Ascending aorta (tissue), 2 donors: Measurements from ENCODE around the gene LTBP3. TPM values are rescaled to one million over a fixed set of nuclear protein-coding genes. Genes with fewer than 3 reads are reported as not detected.

ENCODE experiments used
- DNase-seq, 2 donors: peaks; one replicate each; pipeline ENCODE4 v3.0.0-alpha.2; 2019; ENCODE audit warnings: low spot score in 2 of 2
- H3K27ac ChIP-seq, 2 donors: fragments of 200-600 bp; sonication (generic); one replicate each; pipeline ENCODE4 v1.5.1; 2016 to 2017; ENCODE audit warnings: mild to moderate bottlenecking in 1 of 2
- H3K27me3 ChIP-seq: fragments of 200-600 bp; sonication (generic); one replicate; pipeline ENCODE4 v1.5.1; 2017
- H3K36me3 ChIP-seq, 2 donors: fragments of 200-600 bp; sonication (generic); one replicate each; pipeline ENCODE4 v1.5.1; 2016
- H3K4me1 ChIP-seq, 2 donors: fragments of 200-600 bp; sonication (generic); one replicate each; pipeline ENCODE4 v1.5.1; 2016 to 2017; ENCODE audit warnings: mild to moderate bottlenecking in 1 of 2
- H3K4me3 ChIP-seq, 2 donors: fragments of 200-600 bp; sonication (generic); one replicate each; pipeline ENCODE4 v1.5.1; 2016 to 2017; ENCODE audit warnings: mild to moderate bottlenecking in 1 of 2
- H3K9me3 ChIP-seq, 2 donors: fragments of 200-600 bp; sonication (generic); one replicate each; pipeline ENCODE4 v1.5.1; 2016
- intact Hi-C: fragments of 100-400 bp; cut with DNase I; formaldehyde crosslinking; loops from one replicate; pipeline ENCODE4 v1.15.1; 2023
- total RNA-seq: library from RNA; depleted of rRNA; stranded (reverse); fragments of >200 nt; gene quantifications from one replicate; pipeline ENCODE4 v1.1.0, GENCODE V29; 2016
- TF ChIP-seq, protein P1 (sequence below), 3 experiments: fragments of 200-600 bp in 2 of 3; fragments of 450-650 bp in 1 of 3; sonication (generic) in 2 of 3; IDR thresholded peaks; one replicate each; pipeline ENCODE4 v1.5.1; 2016 to 2019; ENCODE audit warnings: antibody characterized with exemption in 3 of 3, mild to moderate bottlenecking in 1 of 3, moderate library complexity in 1 of 3

Gene LTBP3
- total RNA-seq, 1 donor from 2014 or later: 702 TPM

DNA sequence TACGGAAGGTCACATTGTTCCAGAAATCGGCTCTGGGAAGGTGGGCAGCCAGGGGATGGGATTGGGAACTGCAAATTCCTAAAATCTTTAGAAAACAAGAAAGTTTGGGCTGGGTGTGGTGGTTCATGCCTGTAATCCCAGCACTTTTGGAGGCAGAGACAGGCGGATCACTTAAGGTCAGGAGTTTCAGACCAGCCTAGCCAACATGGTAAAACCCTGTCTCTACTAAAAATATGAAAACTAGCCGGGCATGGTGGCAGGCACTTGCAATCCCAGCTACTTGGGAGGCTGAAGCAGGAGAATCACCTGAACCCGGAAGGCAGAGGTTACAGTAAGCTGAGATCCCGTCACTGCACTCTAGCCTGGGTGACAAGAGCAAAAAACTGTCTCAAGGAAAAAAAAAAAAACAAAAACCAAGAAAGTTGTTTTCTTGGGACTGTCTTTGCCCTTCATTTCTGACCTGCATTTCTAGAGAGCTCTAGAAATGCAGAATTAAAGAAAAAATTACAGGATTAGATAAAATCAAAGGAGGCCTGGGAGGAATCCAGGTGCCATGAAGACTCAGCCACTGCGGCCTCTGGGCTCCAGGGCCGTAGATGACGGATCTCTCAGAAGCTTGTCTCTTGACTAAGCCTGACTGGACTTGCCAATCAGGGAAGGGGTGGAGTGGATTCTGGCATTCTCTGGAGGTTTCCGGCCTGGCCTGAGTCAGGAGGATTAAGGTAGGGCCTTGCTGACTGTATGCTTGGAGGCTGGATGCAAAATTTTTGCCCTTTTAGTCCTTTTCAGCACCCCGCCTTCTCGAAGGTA is 64.6 kb downstream of the LTBP3 start:
- peak; percentile 84 to 98 for DNase-seq
- Histone ChIP-seq H3K4me3 (peak overlapping the region; percentile 25 to 32), H3K9me3 (no peaks in the 10 kb centered on the region), H3K27me3 (no peaks in the 10 kb centered on the region), H3K27ac (peak overlapping the region; percentile 92 to 99), H3K36me3 (no peaks in the 10 kb centered on the region), H3K4me1 (peaks cover 61 to 81% of the 10 kb centered on the region in 2 donors)
- TF ChIP-seq, protein P1, sequence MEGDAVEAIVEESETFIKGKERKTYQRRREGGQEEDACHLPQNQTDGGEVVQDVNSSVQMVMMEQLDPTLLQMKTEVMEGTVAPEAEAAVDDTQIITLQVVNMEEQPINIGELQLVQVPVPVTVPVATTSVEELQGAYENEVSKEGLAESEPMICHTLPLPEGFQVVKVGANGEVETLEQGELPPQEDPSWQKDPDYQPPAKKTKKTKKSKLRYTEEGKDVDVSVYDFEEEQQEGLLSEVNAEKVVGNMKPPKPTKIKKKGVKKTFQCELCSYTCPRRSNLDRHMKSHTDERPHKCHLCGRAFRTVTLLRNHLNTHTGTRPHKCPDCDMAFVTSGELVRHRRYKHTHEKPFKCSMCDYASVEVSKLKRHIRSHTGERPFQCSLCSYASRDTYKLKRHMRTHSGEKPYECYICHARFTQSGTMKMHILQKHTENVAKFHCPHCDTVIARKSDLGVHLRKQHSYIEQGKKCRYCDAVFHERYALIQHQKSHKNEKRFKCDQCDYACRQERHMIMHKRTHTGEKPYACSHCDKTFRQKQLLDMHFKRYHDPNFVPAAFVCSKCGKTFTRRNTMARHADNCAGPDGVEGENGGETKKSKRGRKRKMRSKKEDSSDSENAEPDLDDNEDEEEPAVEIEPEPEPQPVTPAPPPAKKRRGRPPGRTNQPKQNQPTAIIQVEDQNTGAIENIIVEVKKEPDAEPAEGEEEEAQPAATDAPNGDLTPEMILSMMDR (IDR thresholded peaks at IDR 0.05): no peak
- intact Hi-C loops: loop anchor here (2.0 kb wide), 1 partner anchor 73 kb away; no protein-coding TSS in a partner anchor

DNA sequence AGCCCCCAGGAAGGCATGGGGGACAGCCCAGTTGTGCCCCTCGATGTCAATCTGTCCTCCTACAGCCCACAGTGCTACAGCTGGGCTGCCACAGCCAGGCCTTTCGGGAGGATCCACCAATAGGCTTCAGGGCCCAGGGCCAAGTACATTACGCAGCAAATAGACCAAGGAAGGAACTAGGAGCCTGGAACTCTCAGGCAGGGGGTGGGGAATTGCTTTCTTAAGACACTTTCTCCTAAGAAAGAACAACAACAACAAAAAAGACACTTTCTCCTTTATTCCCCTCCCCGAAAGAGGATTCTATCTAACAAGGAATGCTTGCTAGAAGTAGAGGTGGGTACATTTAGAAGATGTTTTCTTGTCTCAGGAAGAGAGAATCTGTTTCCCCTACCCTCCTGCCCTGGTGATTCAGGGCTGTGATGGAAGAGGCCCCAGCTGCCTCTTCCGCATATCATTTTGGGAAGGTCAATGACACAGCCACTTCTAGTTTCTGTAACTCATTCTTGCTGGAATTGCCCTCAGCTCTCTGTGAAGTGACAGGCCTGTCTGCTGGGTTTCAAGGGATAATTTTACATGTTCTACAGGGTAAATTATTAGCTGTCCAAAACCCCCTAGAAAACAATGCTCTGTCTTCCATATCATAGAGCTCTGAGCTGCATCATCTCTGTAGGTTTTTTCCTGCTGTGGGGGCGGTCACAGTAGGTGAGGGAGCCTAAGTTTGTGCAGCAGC is 65.4 kb downstream of the LTBP3 start:
- Histone ChIP-seq H3K4me3 (peak overlapping the region; percentile 25 to 32), H3K4me1 (peaks cover 69 to 88% of the 10 kb centered on the region in 2 donors), H3K27ac (peak overlapping the region; percentile 92 to 99), H3K36me3 (no peaks in the 10 kb centered on the region), H3K9me3 (no peaks in the 10 kb centered on the region), H3K27me3 (no peaks in the 10 kb centered on the region)
- peak in 1 of 2 donors; percentile 94 for DNase-seq
- intact Hi-C loops: loop anchor here (1.0 to 2.0 kb wide), 2 partner anchors 14 to 72 kb away; no protein-coding TSS in a partner anchor
- TF ChIP-seq, protein P1 (IDR thresholded peaks at IDR 0.05): no peak

DNA sequence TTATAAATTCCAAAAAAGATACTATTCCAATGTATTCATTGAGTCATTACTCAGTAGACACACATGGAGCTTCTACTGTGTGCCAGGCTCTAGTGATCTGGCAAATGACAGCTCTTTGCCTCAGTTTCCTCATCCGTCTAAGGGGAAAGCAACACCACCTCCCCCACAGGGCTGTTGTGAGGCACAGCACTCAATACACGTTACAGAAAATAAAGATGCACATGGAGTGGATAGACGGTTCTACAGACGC is 65.8 kb downstream of the LTBP3 start:
- no peaks in the 10 kb centered on the region for H3K9me3 ChIP-seq
- intact Hi-C loops: loop anchor here (1.0 to 2.0 kb wide), 2 partner anchors 13 to 72 kb away; no protein-coding TSS in a partner anchor
- DNase-seq: no peak
- no peaks in the 10 kb centered on the region for H3K36me3 ChIP-seq
- H3K4me3 ChIP-seq: peak overlapping the region in 1 of 2 donors; percentile 6
- no peaks in the 10 kb centered on the region for H3K27me3 ChIP-seq
- peak overlapping the region; percentile 92 to 99 for H3K27ac ChIP-seq
- TF ChIP-seq, protein P1 (IDR thresholded peaks at IDR 0.05): no peak
- peaks cover 70 to 89% of the 10 kb centered on the region in 2 donors for H3K4me1 ChIP-seq

DNA sequence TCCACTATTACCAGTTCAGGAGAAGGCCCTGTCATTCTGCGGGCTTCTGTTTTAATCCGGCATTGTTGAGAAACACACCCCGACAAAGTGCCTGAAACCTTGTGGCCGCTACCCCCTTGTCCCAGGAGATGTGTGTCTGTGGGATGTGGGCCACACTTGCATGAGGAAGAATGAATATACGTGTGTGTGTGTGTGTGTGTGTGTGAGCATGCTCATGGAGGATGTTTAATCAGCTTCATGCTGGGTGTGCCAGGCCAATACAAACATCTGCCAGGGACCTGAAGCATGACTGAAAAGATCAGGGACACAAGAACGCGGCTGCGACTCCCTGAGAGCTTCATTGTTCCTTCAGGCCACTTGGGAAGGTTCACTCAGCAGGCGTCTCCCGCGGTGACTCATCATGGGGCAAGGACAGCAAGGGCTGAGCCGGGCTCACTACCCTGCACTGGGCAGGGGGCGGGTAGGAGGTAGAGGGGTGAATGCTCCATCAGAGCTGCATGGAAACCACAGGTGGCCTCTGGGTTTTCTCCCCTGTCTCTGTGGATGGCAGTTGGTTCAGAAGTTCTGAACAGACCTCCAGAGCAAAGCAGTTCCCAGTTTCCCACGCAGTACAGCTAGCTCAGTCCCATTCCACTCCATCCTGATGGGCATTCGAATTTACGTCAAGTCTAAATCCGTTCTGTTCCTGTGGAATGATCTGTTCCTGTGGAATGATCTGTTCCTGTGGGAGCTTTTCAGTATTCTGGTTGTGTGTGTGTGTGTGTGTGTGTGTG is 66.4 kb downstream of the LTBP3 start:
- Histone ChIP-seq H3K4me3 (peak overlapping the region; percentile 6 to 37), H3K27ac (peak overlapping the region; percentile 92 to 99), H3K36me3 (no peaks in the 10 kb centered on the region), H3K9me3 (no peaks in the 10 kb centered on the region), H3K4me1 (peaks cover 71 to 92% of the 10 kb centered on the region in 2 donors), H3K27me3 (no peaks in the 10 kb centered on the region)
- TF ChIP-seq, protein P1 (IDR thresholded peaks at IDR 0.05): no peak
- DNase-seq: peak; percentile 82 to 98
- intact Hi-C loops: loop anchor here (1.0 to 2.0 kb wide), 2 partner anchors 12 to 71 kb away; no protein-coding TSS in a partner anchor

DNA sequence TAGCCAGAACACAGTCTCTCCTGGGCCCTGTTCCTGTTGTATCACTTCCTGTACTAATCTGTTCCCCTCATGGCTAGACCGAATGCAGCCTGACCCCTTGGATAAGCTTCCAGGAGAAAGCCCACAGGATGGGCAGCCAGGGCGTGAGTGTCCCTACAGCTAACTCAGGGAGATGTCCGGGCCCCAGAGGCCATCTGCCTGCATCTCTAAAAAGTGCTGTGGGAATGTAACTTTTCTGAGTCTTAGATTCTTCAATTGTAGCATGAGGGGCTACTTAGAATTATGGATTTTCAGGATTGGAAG is 67.0 kb downstream of the LTBP3 start:
- intact Hi-C loops: no loop called here
- no peak for DNase-seq

More for the DNA sequence above, 67.0 kb downstream of the LTBP3 start:
- H3K27me3 ChIP-seq: no peaks in the 10 kb centered on the region
- TF ChIP-seq, protein P1 (IDR thresholded peaks at IDR 0.05): no peak
- H3K4me3 ChIP-seq: peak overlapping the region; percentile 6 to 37
- H3K9me3 ChIP-seq: no peaks in the 10 kb centered on the region
- H3K4me1 ChIP-seq: peaks cover 75 to 94% of the 10 kb centered on the region in 2 donors
- no peaks in the 10 kb centered on the region for H3K36me3 ChIP-seq
- peak overlapping the region; percentile 92 to 99 for H3K27ac ChIP-seq
